OCI-LY3 (cell line): Measurements from ENCODE around the gene TSTD2.
"Not testable (repeated sequence)": the region's sequence is repeated elsewhere in the genome, so short reads cannot be mapped to it uniquely, and the experiment has no call there.

Experiments used
- H2AFZ ChIP-seq: fragments of 200-600, 300-600 bp; shearing (Covaris generic); 2 replicates; pipeline ENCODE4 v1.6.0; 2014; ENCODE audit warnings: antibody characterized with exemption, low read depth, low read length
- H3K27ac ChIP-seq: fragments of 200-600, 300-600 bp; sonication (generic); 2 replicates; pipeline ENCODE4 v1.5.1; 2014; ENCODE audit warnings: mild to moderate bottlenecking, low read length, moderate library complexity, mixed read lengths
- H3K27me3 ChIP-seq: fragments of 200-600, 300-600 bp; sonication (generic); 2 replicates; pipeline ENCODE4 v1.6.1; 2014; ENCODE audit warnings: low read depth, low read length, mixed read lengths
- H3K36me3 ChIP-seq: fragments of 200-600, 300-600 bp; sonication (generic); replicated peaks from 2 replicates; pipeline ENCODE3; 2014; ENCODE audit warnings: low read depth, low read length, mixed read lengths
- H3K4me1 ChIP-seq: fragments of 300-600, 200-600 bp; sonication (generic); 2 replicates; pipeline ENCODE4 v1.6.1; 2014; ENCODE audit warnings: low read length, mixed read lengths
- H3K4me2 ChIP-seq: fragments of 200-600, 300-600 bp; sonication (generic); 2 replicates; pipeline ENCODE4 v1.6.1; 2014; ENCODE audit warnings: low read length, mixed read lengths
- H3K4me3 ChIP-seq: fragments of 300-600, 200-600 bp; sonication (generic); 2 replicates; pipeline ENCODE4 v1.5.1; 2014; ENCODE audit warnings: antibody characterized with exemption, mild to moderate bottlenecking, low read length, moderate library complexity
- H3K79me2 ChIP-seq: fragments of 300-600, 200-600 bp; shearing (Covaris generic); 2 replicates; pipeline ENCODE4 v1.6.1; 2014; ENCODE audit warnings: mild to moderate bottlenecking, low read length, mixed read lengths
- H3K9ac ChIP-seq: fragments of 300-600, 200-600 bp; shearing (Covaris generic); 2 replicates; pipeline ENCODE4 v1.6.0; 2014; ENCODE audit warnings: mild to moderate bottlenecking, low read length, moderate library complexity
- H3K9me3 ChIP-seq: fragments of 200-600, 300-600 bp; shearing (Covaris generic); 2 replicates; pipeline ENCODE4 v1.6.1; 2014; ENCODE audit warnings: low read length, mixed read lengths; ENCODE audit not compliant: insufficient read depth
- H4K20me1 ChIP-seq: fragments of 200-600, 300-600 bp; sonication (generic); 2 replicates; pipeline ENCODE4 v1.6.1; 2016; ENCODE audit warnings: low read length, mixed read lengths; ENCODE audit not compliant: insufficient read depth
- EZH2phosphoT487 ChIP-seq: fragments of 200-600 bp; shearing (Covaris generic); IDR thresholded peaks from 2 replicates; pipeline ENCODE4 v1.6.1; 2018; ENCODE audit warnings: antibody characterized with exemption, mixed run types, low read depth
- TF ChIP-seq, protein P1 (sequence below): fragments of 200-600, 300-600 bp; sonication (generic); IDR thresholded peaks from 2 replicates; pipeline ENCODE4 v1.5.1; 2014; ENCODE audit warnings: antibody characterized with exemption, low read length, low read depth

TSTD2 gene

GRCh38 chr9:97579914-97580313, 53.3 kb downstream of the TSTD2 start:
- TF ChIP-seq EZH2phosphoT487: no peak
- TF ChIP-seq, protein P1, sequence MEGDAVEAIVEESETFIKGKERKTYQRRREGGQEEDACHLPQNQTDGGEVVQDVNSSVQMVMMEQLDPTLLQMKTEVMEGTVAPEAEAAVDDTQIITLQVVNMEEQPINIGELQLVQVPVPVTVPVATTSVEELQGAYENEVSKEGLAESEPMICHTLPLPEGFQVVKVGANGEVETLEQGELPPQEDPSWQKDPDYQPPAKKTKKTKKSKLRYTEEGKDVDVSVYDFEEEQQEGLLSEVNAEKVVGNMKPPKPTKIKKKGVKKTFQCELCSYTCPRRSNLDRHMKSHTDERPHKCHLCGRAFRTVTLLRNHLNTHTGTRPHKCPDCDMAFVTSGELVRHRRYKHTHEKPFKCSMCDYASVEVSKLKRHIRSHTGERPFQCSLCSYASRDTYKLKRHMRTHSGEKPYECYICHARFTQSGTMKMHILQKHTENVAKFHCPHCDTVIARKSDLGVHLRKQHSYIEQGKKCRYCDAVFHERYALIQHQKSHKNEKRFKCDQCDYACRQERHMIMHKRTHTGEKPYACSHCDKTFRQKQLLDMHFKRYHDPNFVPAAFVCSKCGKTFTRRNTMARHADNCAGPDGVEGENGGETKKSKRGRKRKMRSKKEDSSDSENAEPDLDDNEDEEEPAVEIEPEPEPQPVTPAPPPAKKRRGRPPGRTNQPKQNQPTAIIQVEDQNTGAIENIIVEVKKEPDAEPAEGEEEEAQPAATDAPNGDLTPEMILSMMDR: no peak
- Histone ChIP-seq H3K4me1 (no peaks in the 10 kb centered on the region), H3K36me3 (no peaks in the 10 kb centered on the region), H3K4me3 (no peak overlapping the region), H3K9me3 (no peaks in the 10 kb centered on the region), H2AFZ (no peak overlapping the region), H3K79me2 (no peaks in the 10 kb centered on the region), H3K27me3 (no peaks in the 10 kb centered on the region; the same call in 1 of the 2 replicates), H4K20me1 (no peaks in the 10 kb centered on the region), H3K9ac (no peak overlapping the region), H3K4me2 (no peak overlapping the region), H3K27ac (no peak overlapping the region)

GRCh38 chr9:97578846-97579245, 54.3 kb downstream of the TSTD2 start:
- H3K27ac ChIP-seq: no peak overlapping the region
- H3K4me2 ChIP-seq: no peak overlapping the region
- no peaks in the 10 kb centered on the region for H3K9me3 ChIP-seq
- no peak overlapping the region for H3K4me3 ChIP-seq
- H3K9ac ChIP-seq: no peak overlapping the region
- H3K36me3 ChIP-seq: no peaks in the 10 kb centered on the region
- no peaks in the 10 kb centered on the region for H3K79me2 ChIP-seq
- no peak for TF ChIP-seq EZH2phosphoT487
- TF ChIP-seq, protein P1: no peak
- no peaks in the 10 kb centered on the region; the same call in 1 of the 2 replicates for H3K27me3 ChIP-seq
- H4K20me1 ChIP-seq: no peaks in the 10 kb centered on the region
- no peaks in the 10 kb centered on the region for H3K4me1 ChIP-seq
- H2AFZ ChIP-seq: no peak overlapping the region

GRCh38 chr9:97577051-97577450, 56.1 kb downstream of the TSTD2 start:
- no peak overlapping the region for H3K4me3 ChIP-seq
- H3K27me3 ChIP-seq: no peaks in the 10 kb centered on the region; the same call in 1 of the 2 replicates
- TF ChIP-seq EZH2phosphoT487: no peak
- TF ChIP-seq, protein P1: no peak
- no peaks in the 10 kb centered on the region for H3K4me1 ChIP-seq
- H3K9ac ChIP-seq: no peak overlapping the region
- H3K79me2 ChIP-seq: no peaks in the 10 kb centered on the region
- H2AFZ ChIP-seq: no peak overlapping the region
- H3K27ac ChIP-seq: no peak overlapping the region
- no peaks in the 10 kb centered on the region for H3K9me3 ChIP-seq
- H3K36me3 ChIP-seq: no peaks in the 10 kb centered on the region
- H4K20me1 ChIP-seq: no peaks in the 10 kb centered on the region
- no peak overlapping the region for H3K4me2 ChIP-seq

- Histone ChIP-seq H3K4me1 (no peaks in the 10 kb centered on the region), H3K9ac (no peak overlapping the region; the same call in 1 of the 2 replicates), H3K4me2 (peak overlapping the region; percentile 63), H3K27me3 (no peaks in the 10 kb centered on the region; the same call in 1 of the 2 replicates), H2AFZ (no peak overlapping the region; the same call in 1 of the 2 replicates), H4K20me1 (no peaks in the 10 kb centered on the region), H3K27ac (no peak overlapping the region), H3K4me3 (peak overlapping the region; percentile 74), H3K79me2 (no peaks in the 10 kb centered on the region), H3K36me3 (no peaks in the 10 kb centered on the region), H3K9me3 (no peaks in the 10 kb centered on the region)
- no peak for TF ChIP-seq EZH2phosphoT487
- TF ChIP-seq, protein P1: no peak
These were observed 57.4 kb downstream of the TSTD2 start for GRCh38 chr9:97575673-97576200.

DNA sequence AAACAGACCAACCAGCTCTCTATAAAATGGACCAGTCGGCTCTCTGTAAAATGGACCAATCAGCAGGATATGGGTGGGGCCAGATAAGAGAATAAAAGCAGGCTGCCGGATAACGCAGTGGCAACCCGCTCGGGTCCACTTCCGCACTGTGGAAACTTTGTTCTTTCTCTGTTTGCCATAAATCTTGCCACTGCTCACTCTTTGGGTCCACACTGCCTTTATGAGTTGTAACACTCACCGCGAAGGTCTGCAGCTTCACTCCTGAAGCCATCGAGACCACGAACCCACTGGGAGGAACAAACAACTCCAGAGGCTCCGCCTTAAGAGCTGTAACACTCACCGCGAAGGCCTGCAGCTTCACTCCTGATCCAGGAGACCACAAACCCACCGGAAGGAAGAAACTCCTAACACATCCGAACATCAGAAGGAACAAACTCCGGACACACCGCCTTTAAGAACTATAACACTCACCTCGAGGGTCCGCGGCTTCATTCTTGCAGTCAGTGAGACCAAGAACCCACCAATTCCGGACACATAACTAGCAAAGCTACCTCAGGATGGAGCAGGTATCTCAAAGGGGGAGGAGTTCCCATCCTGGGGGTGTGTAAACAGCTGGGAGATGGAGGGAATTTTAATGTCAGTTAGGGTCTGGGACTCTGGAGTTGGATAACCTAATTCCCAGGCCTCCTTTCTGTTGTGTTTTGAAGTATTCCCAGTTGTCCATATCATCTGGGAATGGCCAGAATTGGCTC, 58.1 kb downstream of the TSTD2 start:
- H3K36me3 ChIP-seq, H3K27ac ChIP-seq, H3K27me3 ChIP-seq, H4K20me1 ChIP-seq, H3K9me3 ChIP-seq, H3K4me1 ChIP-seq, H3K79me2 ChIP-seq: not testable (repeated sequence)
- peak overlapping the region; percentile 8; the same call in 1 of the 2 replicates for H2AFZ ChIP-seq
- peak overlapping the region; percentile 32 for H3K9ac ChIP-seq
- peak overlapping the region; percentile 74 for H3K4me3 ChIP-seq
- peak overlapping the region; percentile 63 for H3K4me2 ChIP-seq

GRCh38 chr9:97574101-97574571, 59.0 kb downstream of the TSTD2 start:
- H3K4me3 ChIP-seq, H3K27me3 ChIP-seq, H3K36me3 ChIP-seq, H3K9me3 ChIP-seq, H4K20me1 ChIP-seq, H3K4me1 ChIP-seq, H2AFZ ChIP-seq, H3K4me2 ChIP-seq, H3K27ac ChIP-seq, H3K79me2 ChIP-seq, H3K9ac ChIP-seq: not testable (repeated sequence)
